Astrocyte (in vitro differentiated cells and primary cell): ENCODE data around the gene CACNA1D. TPM values are rescaled to one million over a fixed set of nuclear protein-coding genes. Genes with fewer than 3 reads are reported as not detected.

Source experiments
- DNase-seq: peaks from one replicate; pipeline ENCODE4 v3.0.0-alpha.2; 2010; ENCODE audit warnings: low read depth
- FAIRE-seq: peaks from 2 replicates; lab custom pipeline; 2011; peaks lifted over from hg19 to GRCh38; lab: Jason Lieb, UNC
- H2AFZ ChIP-seq: 2 replicates; pipeline ENCODE4 v1.6.0; 2012; ENCODE audit warnings: low read depth, low read length, inconsistent platforms
- H3K27ac ChIP-seq: 2 replicates; pipeline ENCODE4 v1.5.1; 2011; ENCODE audit warnings: low read depth, low read length, inconsistent platforms
- H3K27me3 ChIP-seq: 2 replicates; pipeline ENCODE4 v1.6.0; 2011; ENCODE audit warnings: low read length, inconsistent platforms; ENCODE audit not compliant: insufficient read depth
- H3K36me3 ChIP-seq: 2 replicates; pipeline ENCODE4 v1.5.1; 2011; ENCODE audit warnings: low read length, inconsistent platforms; ENCODE audit not compliant: insufficient read depth
- H3K4me1 ChIP-seq: 2 replicates; pipeline ENCODE4 v1.5.1; 2011; ENCODE audit warnings: low read length, inconsistent platforms; ENCODE audit not compliant: insufficient read depth
- H3K4me2 ChIP-seq: 2 replicates; pipeline ENCODE4 v1.6.0; 2012; ENCODE audit warnings: low read length, inconsistent platforms
- H3K4me3 ChIP-seq: 2 replicates; pipeline ENCODE4 v1.5.1; 2011; ENCODE audit warnings: low read depth, mild to moderate bottlenecking, low read length, inconsistent platforms; ENCODE audit not compliant: insufficient read depth
- H3K79me2 ChIP-seq: 2 replicates; pipeline ENCODE4 v1.6.0; 2012; ENCODE audit warnings: mild to moderate bottlenecking, low read length, inconsistent platforms; ENCODE audit not compliant: insufficient read depth
- H3K9ac ChIP-seq: 2 replicates; pipeline ENCODE4 v1.6.0; 2012; ENCODE audit warnings: mild to moderate bottlenecking, low read length, inconsistent platforms
- H3K9me3 ChIP-seq: 2 replicates; pipeline ENCODE4 v1.5.1; 2012; ENCODE audit warnings: low read depth, mild to moderate bottlenecking, low read length, inconsistent platforms; ENCODE audit not compliant: insufficient read depth
- H4K20me1 ChIP-seq: 2 replicates; pipeline ENCODE4 v1.6.0; 2012; ENCODE audit warnings: low read length, inconsistent platforms; ENCODE audit not compliant: insufficient read depth
- H3K27ac Mint-ChIP-seq: one replicate; pipeline ENCODE4 v1.8.0; 2021; ENCODE audit warnings: mild to moderate bottlenecking, mixed read lengths; ENCODE audit not compliant: unreplicated experiment
- H3K27me3 Mint-ChIP-seq: one replicate; pipeline ENCODE4 v1.8.0; 2021; ENCODE audit warnings: low read depth, mixed read lengths; ENCODE audit not compliant: unreplicated experiment
- H3K36me3 Mint-ChIP-seq: one replicate; pipeline ENCODE4 v1.8.0; 2021; ENCODE audit warnings: low read depth, mixed read lengths; ENCODE audit not compliant: unreplicated experiment
- H3K4me1 Mint-ChIP-seq: one replicate; pipeline ENCODE4 v1.8.0; 2021; ENCODE audit warnings: low read depth, mixed read lengths; ENCODE audit not compliant: unreplicated experiment
- H3K4me3 Mint-ChIP-seq: one replicate; pipeline ENCODE4 v1.8.0; 2021; ENCODE audit warnings: mild to moderate bottlenecking, moderate library complexity, mixed read lengths; ENCODE audit not compliant: unreplicated experiment
- H3K9me3 Mint-ChIP-seq: one replicate; pipeline ENCODE4 v1.8.0; 2021; ENCODE audit warnings: mild to moderate bottlenecking, mixed read lengths; ENCODE audit not compliant: unreplicated experiment
- CTCF ChIP-seq: IDR thresholded peaks from 2 replicates; pipeline ENCODE4 v1.5.1; 2011; ENCODE audit warnings: low read depth, mild to moderate bottlenecking, inconsistent platforms, low read length, moderate library complexity; ENCODE audit not compliant: insufficient read depth
- EZH2 ChIP-seq: IDR thresholded peaks from 2 replicates; pipeline ENCODE4 v1.6.1; 2012; ENCODE audit warnings: mild to moderate bottlenecking, low read length, inconsistent platforms; ENCODE audit not compliant: insufficient read depth
- total RNA-seq: library from RNA; stranded (reverse); gene quantifications from 2 replicates; pipeline ENCODE4 v1.2.1, GENCODE V29; 2021

CACNA1D gene
- total RNA-seq, 1 donor from 2014 or later, result 0.41 TPM

DNA sequence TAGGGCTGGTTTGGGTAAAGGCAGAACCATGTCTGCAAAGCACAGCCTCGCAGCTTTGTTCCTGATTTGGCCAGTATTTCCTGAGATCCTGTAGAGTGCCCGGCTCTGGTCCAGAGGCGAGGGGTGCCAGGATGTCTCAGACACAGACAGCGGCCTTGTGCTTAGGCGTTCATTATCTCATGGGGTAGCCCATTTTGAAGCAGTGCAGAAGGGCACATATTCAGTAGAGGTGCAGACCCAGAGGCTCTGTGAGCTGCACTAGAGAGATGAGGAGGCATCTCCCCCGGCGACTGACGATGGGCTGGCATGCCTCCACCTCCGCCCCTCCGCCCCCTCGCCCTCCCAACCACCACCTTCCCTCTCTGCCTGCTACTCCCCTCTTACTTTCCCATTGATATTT lies 181.5 kb downstream of the CACNA1D start:
- H3K9me3 Mint-ChIP-seq, result no peaks in the 10 kb centered on the region
- no peak for FAIRE-seq
- no peaks in the 10 kb centered on the region for H3K9me3 ChIP-seq
- H3K27me3 ChIP-seq, result peaks cover 15% of the 10 kb centered on the region
- H3K4me1 ChIP-seq, result no peaks in the 10 kb centered on the region
- H3K79me2 ChIP-seq, result no peaks in the 10 kb centered on the region
- H3K36me3 Mint-ChIP-seq, result no peaks in the 10 kb centered on the region
- no peaks in the 10 kb centered on the region for H3K36me3 ChIP-seq
- H3K27me3 Mint-ChIP-seq, result peaks cover 21% of the 10 kb centered on the region
- H4K20me1 ChIP-seq, result no peaks in the 10 kb centered on the region
- H3K4me1 Mint-ChIP-seq, result no peaks in the 10 kb centered on the region
- TF ChIP-seq CTCF (no peak), EZH2 (no peak)
- H3K9ac ChIP-seq, result no peak overlapping the region
- no peak overlapping the region for H2AFZ ChIP-seq
- no peak overlapping the region for H3K27ac ChIP-seq
- no peak overlapping the region for H3K4me3 Mint-ChIP-seq
- no peak overlapping the region for H3K27ac Mint-ChIP-seq
- no peak overlapping the region for H3K4me3 ChIP-seq
- no peak for DNase-seq
- no peak overlapping the region for H3K4me2 ChIP-seq

GRCh38 chr3:53677413-53677812 lies 183.0 kb downstream of the CACNA1D start:
- TF ChIP-seq CTCF (peak; percentile 8), EZH2 (no peak)
- Histone ChIP-seq H3K9ac (no peak overlapping the region), H3K27ac (no peak overlapping the region), H3K79me2 (no peaks in the 10 kb centered on the region), H2AFZ (no peak overlapping the region), H3K4me2 (no peak overlapping the region), H3K36me3 (no peaks in the 10 kb centered on the region), H3K27me3 (peaks cover 16% of the 10 kb centered on the region), H4K20me1 (no peaks in the 10 kb centered on the region), H3K9me3 (no peaks in the 10 kb centered on the region), H3K4me3 (no peak overlapping the region), H3K4me1 (no peaks in the 10 kb centered on the region)
- no peaks in the 10 kb centered on the region for H3K36me3 Mint-ChIP-seq
- no peaks in the 10 kb centered on the region for H3K4me1 Mint-ChIP-seq
- no peak overlapping the region for H3K4me3 Mint-ChIP-seq
- no peak for DNase-seq
- no peak for FAIRE-seq
- H3K9me3 Mint-ChIP-seq, result no peaks in the 10 kb centered on the region
- H3K27me3 Mint-ChIP-seq, result peaks cover 27% of the 10 kb centered on the region
- H3K27ac Mint-ChIP-seq, result no peak overlapping the region

DNA sequence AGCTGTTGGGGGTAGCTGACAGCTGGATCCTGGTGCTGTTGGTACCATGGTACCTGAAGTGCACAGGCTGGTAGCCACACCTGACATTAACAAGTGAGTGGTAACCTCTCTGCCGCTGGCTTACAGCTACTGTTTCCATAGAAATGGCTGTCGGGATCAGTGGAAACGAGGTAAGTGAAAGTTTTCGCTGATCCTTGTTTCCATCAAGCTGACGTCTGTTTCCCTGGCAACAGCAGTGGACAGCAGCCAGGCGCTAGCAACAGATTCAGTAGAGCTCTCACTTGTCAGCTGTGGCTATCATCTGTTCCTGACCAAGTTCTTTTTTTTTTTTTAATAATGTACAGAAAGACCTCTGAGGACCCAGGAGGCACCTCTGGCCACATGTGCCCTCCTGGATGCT lies 185.6 kb downstream of the CACNA1D start:
- no peak overlapping the region for H3K4me3 Mint-ChIP-seq
- no peak overlapping the region for H2AFZ ChIP-seq
- peaks cover 34% of the 10 kb centered on the region for H3K27me3 Mint-ChIP-seq
- H3K36me3 ChIP-seq, result no peaks in the 10 kb centered on the region
- H3K9me3 Mint-ChIP-seq, result no peaks in the 10 kb centered on the region
- FAIRE-seq (no peak), DNase-seq (no peak)
- H3K9ac ChIP-seq, result no peak overlapping the region
- H3K27me3 ChIP-seq, result peaks cover 15% of the 10 kb centered on the region
- H3K79me2 ChIP-seq, result no peaks in the 10 kb centered on the region
- no peaks in the 10 kb centered on the region for H3K36me3 Mint-ChIP-seq
- H3K9me3 ChIP-seq, result no peaks in the 10 kb centered on the region
- no peaks in the 10 kb centered on the region for H3K4me1 Mint-ChIP-seq
- TF ChIP-seq CTCF (no peak), EZH2 (no peak)
- no peaks in the 10 kb centered on the region for H3K4me1 ChIP-seq
- no peak overlapping the region for H3K27ac ChIP-seq
- no peak overlapping the region for H3K4me3 ChIP-seq
- H3K4me2 ChIP-seq, result no peak overlapping the region
- H4K20me1 ChIP-seq, result no peaks in the 10 kb centered on the region
- no peak overlapping the region for H3K27ac Mint-ChIP-seq
